ENCODE measurements around the gene TMEM263. TPM values are rescaled to one million over a fixed set of nuclear protein-coding genes. Genes with fewer than 3 reads are reported as not detected.

The TMEM263 gene
- total RNA-seq, 1 experiment from 2014 or later, result 11.8 TPM

DNA sequence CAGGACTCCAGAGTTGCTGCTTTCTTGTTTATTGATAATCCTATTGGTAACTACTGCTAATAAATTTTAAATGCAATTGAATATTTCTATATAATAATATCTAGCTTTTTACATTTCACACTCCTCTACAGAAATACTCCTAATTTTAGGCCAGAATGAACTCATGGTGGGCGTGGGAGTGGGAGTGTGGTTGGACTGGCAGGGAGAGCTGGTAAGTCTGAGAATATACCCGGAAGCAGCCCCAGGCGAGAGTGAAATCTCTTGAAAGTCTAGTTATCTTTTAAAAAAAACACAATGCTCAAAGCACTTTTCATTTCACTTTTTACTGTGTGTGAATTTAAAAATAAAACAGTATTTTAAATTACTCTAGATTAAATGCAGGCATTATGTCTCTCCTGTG, 4.7 kb downstream of the TMEM263 start:
- H2BK15ac ChIP-seq (ENCODE audit: low read depth, low read length), result no peak overlapping the region
- no peak overlapping the region for H3K4ac ChIP-seq (ENCODE audit: low read depth, low read length)
- H3K27ac ChIP-seq (ENCODE audit: insufficient read length, low read depth, low read length), result no peak overlapping the region
- H4K5ac ChIP-seq (ENCODE audit: insufficient read length, low read depth, low read length), result no peak overlapping the region
- H4K8ac ChIP-seq (replicated peaks; ENCODE audit: insufficient read length, low read depth, low read length), result no peak overlapping the region
- H3T11ph ChIP-seq (ENCODE audit: low read length), result no peak overlapping the region
- TF ChIP-seq, protein P1, sequence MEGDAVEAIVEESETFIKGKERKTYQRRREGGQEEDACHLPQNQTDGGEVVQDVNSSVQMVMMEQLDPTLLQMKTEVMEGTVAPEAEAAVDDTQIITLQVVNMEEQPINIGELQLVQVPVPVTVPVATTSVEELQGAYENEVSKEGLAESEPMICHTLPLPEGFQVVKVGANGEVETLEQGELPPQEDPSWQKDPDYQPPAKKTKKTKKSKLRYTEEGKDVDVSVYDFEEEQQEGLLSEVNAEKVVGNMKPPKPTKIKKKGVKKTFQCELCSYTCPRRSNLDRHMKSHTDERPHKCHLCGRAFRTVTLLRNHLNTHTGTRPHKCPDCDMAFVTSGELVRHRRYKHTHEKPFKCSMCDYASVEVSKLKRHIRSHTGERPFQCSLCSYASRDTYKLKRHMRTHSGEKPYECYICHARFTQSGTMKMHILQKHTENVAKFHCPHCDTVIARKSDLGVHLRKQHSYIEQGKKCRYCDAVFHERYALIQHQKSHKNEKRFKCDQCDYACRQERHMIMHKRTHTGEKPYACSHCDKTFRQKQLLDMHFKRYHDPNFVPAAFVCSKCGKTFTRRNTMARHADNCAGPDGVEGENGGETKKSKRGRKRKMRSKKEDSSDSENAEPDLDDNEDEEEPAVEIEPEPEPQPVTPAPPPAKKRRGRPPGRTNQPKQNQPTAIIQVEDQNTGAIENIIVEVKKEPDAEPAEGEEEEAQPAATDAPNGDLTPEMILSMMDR (conservative IDR thresholded peaks at IDR 0.05), result no peak
- WGBS (ENCODE audit: extremely low coverage, insufficient read length, low lambda C conversion rate), result no CpG with 5 or more reads among the region's 3 CpGs
- no peaks in the 10 kb centered on the region for H3K36me3 Mint-ChIP-seq (ENCODE audit: insufficient read depth in 1 of 3, low read depth in 3 of 3)
- H3K9me3 ChIP-seq (ENCODE audit: control insufficient read depth, low read depth, low read length), result no peaks in the 10 kb centered on the region
- no peak overlapping the region for H3K27ac Mint-ChIP-seq
- no peak overlapping the region for H3K14ac ChIP-seq (ENCODE audit: insufficient read depth, low read length)
- no peak overlapping the region for H3K56ac ChIP-seq (ENCODE audit: insufficient read length, low read depth, low read length)
- H2AK5ac ChIP-seq (ENCODE audit: insufficient read length, low read length), result no peak overlapping the region
- no peaks in the 10 kb centered on the region; a peak in 1 of 5 replicates for H3K9me3 Mint-ChIP-seq
- no peaks in the 10 kb centered on the region; the same call in 1 of the 2 replicates for H3K27me3 Mint-ChIP-seq (ENCODE audit: low read depth)
- no peak overlapping the region for H4K91ac ChIP-seq (ENCODE audit: insufficient read length, low read depth, low read length)
- H2BK120ac ChIP-seq (ENCODE audit: low read depth, low read length, poor library complexity, severe bottlenecking), result no peak overlapping the region
- no peak overlapping the region for H3K9ac ChIP-seq (ENCODE audit: extremely low read depth, insufficient read length, low read length)
- no peak overlapping the region for H2BK12ac ChIP-seq (ENCODE audit: insufficient read length, low read depth, low read length)
- H2AFZ ChIP-seq (ENCODE audit: low read length), result no peak overlapping the region
- no peak overlapping the region for H3K4me3 Mint-ChIP-seq
- no peaks in the 10 kb centered on the region for H3K79me1 ChIP-seq (ENCODE audit: insufficient read depth, low read depth, low read length, poor library complexity, severe bottlenecking)
- no peaks in the 10 kb centered on the region for H3K4me1 ChIP-seq (ENCODE audit: insufficient read depth, low read length)
- no peak overlapping the region for H2BK5ac ChIP-seq (ENCODE audit: insufficient read length, low read length)
- H3K23me2 ChIP-seq (ENCODE audit: insufficient read length, low read depth, low read length, poor library complexity, severe bottlenecking), result peaks cover 10% of the 10 kb centered on the region
- H3K4me2 ChIP-seq (ENCODE audit: insufficient read depth, insufficient read length, low read length), result no peak overlapping the region
- H3K18ac ChIP-seq (ENCODE audit: insufficient read length, low read depth, low read length), result no peak overlapping the region
- H3K4me1 Mint-ChIP-seq, result peaks cover 13% of the 10 kb centered on the region in 2 experiments
- H3K23ac ChIP-seq (ENCODE audit: insufficient read length, low read depth, low read length), result no peak overlapping the region
- H4K20me1 ChIP-seq (ENCODE audit: control insufficient read depth, insufficient read depth, insufficient read length), result no peaks in the 10 kb centered on the region
- H3K27me3 ChIP-seq (ENCODE audit: insufficient read depth, low read length), result no peaks in the 10 kb centered on the region; the same call in 1 of the 2 replicates
- H2BK20ac ChIP-seq (ENCODE audit: low read depth, low read length, poor library complexity, severe bottlenecking), result no peak overlapping the region
- 0 out of 2 replicates have a peak, but pooled peaks cover 2% of the 10 kb centered on the region for H3K79me2 ChIP-seq (ENCODE audit: insufficient read depth, low read length)
- DNase-seq, result no peak

All from H9 (cell line).